Measurements from ENCODE around the gene SIK2.
A peak's percentile ranks its signal among the peaks of the same experiment; 100 is the strongest.

Gene SIK2

DNA sequence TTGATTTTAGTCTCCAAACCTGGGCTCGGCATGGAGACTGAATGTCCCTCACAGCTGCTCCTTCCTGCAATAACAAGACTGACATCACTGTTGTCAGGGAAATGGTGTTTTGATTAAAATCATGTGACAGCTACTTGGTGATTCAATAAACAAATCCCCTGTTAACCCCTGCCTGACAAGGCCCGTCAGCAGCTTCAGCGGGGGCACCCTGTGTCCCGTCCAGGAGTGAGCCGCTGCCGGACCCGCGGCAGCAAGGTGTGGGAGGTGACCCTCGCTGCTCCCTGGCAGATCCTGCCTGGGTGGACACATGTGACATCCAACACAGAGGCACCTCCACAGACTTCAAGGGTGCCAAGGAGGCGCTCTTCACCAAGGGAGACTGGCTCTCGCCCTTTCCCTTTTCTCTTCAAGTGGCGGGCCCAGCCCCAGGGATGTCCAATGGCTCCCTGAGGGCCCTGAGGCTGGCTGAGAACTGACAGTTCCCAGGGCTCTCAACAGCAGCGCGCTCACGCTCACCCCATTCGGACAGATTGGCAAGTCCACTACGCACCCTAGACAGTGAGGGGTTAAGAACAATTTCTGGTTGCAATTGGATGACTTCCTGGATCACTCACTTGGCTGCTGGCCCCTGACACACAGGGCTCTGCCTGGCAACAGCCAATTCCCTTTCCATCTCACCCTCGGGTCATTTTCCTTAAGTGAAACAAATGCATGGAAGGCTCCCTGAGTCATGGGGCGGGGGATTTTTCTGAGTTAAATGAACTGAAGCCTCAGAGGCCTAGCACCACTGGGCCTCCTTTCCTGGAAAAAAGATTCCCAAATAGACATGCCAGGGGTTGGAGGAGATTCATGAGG is 133.2 kb downstream of the SIK2 start:
- TF ChIP-seq FOXP2 (optimal IDR thresholded peaks at IDR 0.05; ENCODE audit: borderline replicate concordance, extremely low read depth, extremely low read length, insufficient read depth) = no peak
- TF ChIP-seq, protein P1, sequence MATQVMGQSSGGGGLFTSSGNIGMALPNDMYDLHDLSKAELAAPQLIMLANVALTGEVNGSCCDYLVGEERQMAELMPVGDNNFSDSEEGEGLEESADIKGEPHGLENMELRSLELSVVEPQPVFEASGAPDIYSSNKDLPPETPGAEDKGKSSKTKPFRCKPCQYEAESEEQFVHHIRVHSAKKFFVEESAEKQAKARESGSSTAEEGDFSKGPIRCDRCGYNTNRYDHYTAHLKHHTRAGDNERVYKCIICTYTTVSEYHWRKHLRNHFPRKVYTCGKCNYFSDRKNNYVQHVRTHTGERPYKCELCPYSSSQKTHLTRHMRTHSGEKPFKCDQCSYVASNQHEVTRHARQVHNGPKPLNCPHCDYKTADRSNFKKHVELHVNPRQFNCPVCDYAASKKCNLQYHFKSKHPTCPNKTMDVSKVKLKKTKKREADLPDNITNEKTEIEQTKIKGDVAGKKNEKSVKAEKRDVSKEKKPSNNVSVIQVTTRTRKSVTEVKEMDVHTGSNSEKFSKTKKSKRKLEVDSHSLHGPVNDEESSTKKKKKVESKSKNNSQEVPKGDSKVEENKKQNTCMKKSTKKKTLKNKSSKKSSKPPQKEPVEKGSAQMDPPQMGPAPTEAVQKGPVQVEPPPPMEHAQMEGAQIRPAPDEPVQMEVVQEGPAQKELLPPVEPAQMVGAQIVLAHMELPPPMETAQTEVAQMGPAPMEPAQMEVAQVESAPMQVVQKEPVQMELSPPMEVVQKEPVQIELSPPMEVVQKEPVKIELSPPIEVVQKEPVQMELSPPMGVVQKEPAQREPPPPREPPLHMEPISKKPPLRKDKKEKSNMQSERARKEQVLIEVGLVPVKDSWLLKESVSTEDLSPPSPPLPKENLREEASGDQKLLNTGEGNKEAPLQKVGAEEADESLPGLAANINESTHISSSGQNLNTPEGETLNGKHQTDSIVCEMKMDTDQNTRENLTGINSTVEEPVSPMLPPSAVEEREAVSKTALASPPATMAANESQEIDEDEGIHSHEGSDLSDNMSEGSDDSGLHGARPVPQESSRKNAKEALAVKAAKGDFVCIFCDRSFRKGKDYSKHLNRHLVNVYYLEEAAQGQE (IDR thresholded peaks at IDR 0.05; ENCODE audit: insufficient read depth in 1 of 2, low read depth in 2 of 2, low read length in 2 of 2) = peak in 1 of 2 experiments; percentile 63; a peak in 1 of 4 replicates
- peak; percentile 66; the same call in 1 of the 2 replicates for TF ChIP-seq TAF1 (IDR thresholded peaks at IDR 0.05; ENCODE audit: borderline replicate concordance, insufficient read depth, low read length)
- TF ChIP-seq SIN3A (IDR thresholded peaks at IDR 0.05; ENCODE audit: borderline replicate concordance, insufficient read depth, low read length) = peak; percentile 100
- TF ChIP-seq POLR2AphosphoS5 (IDR thresholded peaks at IDR 0.05; ENCODE audit: low read depth, low read length) = peak; percentile 39; the same call in 1 of the 2 replicates

DNA sequence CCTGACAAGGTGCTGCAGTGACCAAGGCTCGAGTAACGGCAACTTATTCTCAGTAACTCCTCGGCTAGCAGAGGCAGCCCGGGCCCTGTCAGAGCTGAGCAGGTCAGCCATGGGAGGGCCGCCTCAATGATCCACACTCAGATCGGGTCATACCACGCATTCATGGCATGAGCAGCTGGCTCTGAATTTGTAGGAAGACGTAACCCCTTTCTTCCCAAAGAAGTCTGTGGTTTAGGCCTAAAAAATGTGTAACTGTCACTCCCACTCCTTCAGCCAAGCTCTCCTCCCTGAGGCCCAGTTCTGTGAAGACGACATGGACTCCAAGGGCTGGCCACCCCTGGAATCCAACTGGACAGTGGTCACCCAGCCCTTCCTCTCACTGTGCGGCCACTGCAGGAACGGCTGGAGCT is 133.9 kb downstream of the SIK2 start:
- no peak for TF ChIP-seq POLR2AphosphoS5 (IDR thresholded peaks at IDR 0.05; ENCODE audit: low read depth, low read length)

DNA sequence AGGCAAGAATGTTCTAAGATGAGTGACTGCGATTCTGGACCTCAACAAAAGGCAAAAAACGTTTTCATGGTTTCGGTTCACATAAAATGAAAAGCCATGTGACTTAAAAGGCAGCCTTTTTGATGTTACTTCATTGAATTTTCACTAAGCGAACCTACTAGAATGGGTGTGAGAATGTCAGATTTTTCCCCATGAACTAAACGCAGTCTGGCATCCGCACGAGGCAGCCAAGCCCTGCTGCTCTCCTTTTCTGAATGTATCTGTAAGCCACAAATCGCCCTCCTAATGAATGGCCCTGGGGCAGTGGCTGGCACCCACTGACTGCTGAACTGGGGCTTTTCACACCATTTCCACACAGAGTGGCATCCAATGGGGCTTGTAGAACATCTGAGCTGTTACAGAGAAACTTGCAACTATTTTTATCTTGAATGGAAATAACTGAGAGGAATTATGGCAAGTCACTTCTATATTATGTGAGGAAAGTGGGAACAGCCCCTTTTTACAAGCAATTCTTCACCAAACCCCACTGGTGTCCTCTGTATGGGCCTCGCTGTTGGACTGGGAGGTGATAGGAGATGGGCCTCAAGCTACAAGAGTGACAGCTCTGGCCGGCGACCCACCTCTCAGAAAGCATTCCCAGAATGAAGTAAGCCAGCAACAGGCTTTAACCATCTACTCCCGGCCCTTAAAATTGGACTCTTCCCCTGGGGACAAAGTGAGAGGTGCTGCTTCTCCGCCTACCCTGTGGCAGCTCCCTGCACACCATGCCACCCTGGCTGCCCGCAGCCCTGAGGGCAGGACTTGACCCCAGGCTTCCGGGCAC is 134.6 kb downstream of the SIK2 start:
- TF ChIP-seq FOXP2 (optimal IDR thresholded peaks at IDR 0.05; ENCODE audit: borderline replicate concordance, extremely low read depth, extremely low read length, insufficient read depth) (no peak), POLR2AphosphoS5 (IDR thresholded peaks at IDR 0.05; ENCODE audit: low read depth, low read length) (peak; percentile 8; the same call in 1 of the 2 replicates), SIN3A (IDR thresholded peaks at IDR 0.05; ENCODE audit: borderline replicate concordance, insufficient read depth, low read length) (no peak), TAF1 (IDR thresholded peaks at IDR 0.05; ENCODE audit: borderline replicate concordance, insufficient read depth, low read length) (no peak)
- TF ChIP-seq, protein P1 (IDR thresholded peaks at IDR 0.05; ENCODE audit: insufficient read depth in 1 of 2, low read depth in 2 of 2, low read length in 2 of 2) = no peak

DNA sequence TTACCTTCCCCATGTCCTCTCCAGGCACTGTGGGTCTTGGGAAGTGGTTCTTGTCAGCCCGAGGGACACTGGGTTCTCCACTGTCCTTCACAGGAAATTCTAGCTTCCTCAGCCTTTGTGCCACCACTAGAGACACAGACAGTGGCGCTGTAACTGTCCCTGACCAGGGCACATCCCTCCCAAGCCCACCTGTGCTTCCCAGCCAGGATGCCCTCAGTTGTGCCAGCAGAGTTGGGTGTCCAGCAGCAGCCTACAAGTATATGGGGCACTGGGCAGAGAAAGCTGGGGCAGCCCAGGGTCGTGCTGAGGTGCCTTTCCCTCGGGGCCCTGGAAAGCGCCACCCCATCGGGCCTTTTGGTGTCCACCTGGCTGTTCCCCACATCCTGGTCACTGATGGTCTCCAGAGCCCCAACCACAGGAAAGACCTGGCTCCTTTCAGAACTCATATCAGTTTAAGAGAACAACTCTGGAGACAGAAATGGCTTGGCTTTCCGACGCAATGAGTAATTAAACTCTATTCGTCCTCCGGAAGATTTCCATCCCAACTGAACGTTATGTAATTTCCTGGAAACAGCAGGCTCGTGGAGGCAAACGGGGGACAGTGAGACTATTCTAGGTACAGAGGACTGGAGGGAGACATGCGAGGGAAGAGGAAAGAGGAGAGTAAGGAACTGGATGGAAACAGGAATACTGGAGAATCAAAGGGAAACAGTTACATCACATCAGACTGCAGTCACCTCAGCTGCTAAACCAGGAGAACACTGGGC is 135.4 kb downstream of the SIK2 start:
- TF ChIP-seq POLR2AphosphoS5 (IDR thresholded peaks at IDR 0.05; ENCODE audit: low read depth, low read length) = no peak; the same call in 1 of the 2 replicates
- no peak for TF ChIP-seq FOXP2 (optimal IDR thresholded peaks at IDR 0.05; ENCODE audit: borderline replicate concordance, extremely low read depth, extremely low read length, insufficient read depth)
- TF ChIP-seq SIN3A (IDR thresholded peaks at IDR 0.05; ENCODE audit: borderline replicate concordance, insufficient read depth, low read length) = no peak
- no peak for TF ChIP-seq TAF1 (IDR thresholded peaks at IDR 0.05; ENCODE audit: borderline replicate concordance, insufficient read depth, low read length)
- TF ChIP-seq, protein P1 (IDR thresholded peaks at IDR 0.05; ENCODE audit: insufficient read depth in 1 of 2, low read depth in 2 of 2, low read length in 2 of 2) = no peak

DNA sequence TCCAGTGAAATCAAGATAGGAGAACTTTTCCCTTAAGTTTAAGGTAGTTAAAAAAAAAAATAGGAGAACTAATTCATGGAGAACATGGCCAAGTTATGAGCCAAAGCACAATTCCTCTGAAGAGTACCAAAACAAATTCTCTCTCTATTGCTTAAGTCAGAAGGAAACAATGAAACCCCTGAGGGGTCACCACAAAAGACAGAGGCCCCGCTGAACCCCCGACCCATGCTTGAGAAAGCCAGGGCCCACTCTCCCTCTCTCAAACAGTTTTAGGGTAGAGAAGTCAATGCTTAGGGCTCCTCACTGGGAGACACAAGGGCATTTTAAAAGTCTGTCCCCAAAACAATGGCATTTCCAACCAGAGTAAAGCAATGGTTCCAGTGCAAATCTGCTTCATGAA is 137.1 kb downstream of the SIK2 start:
- TF ChIP-seq, protein P1 (IDR thresholded peaks at IDR 0.05; ENCODE audit: insufficient read depth in 1 of 2, low read depth in 2 of 2, low read length in 2 of 2) = no peak
- TF ChIP-seq SIN3A (IDR thresholded peaks at IDR 0.05; ENCODE audit: borderline replicate concordance, insufficient read depth, low read length) = no peak
- TF ChIP-seq TAF1 (IDR thresholded peaks at IDR 0.05; ENCODE audit: borderline replicate concordance, insufficient read depth, low read length) = no peak
- TF ChIP-seq POLR2AphosphoS5 (IDR thresholded peaks at IDR 0.05; ENCODE audit: low read depth, low read length) = no peak
- no peak for TF ChIP-seq FOXP2 (optimal IDR thresholded peaks at IDR 0.05; ENCODE audit: borderline replicate concordance, extremely low read depth, extremely low read length, insufficient read depth)

Measured in PFSK-1 (cell line).